GM23248 (cell line): ENCODE data around the gene PPP1R27. TPM values are rescaled to one million over a fixed set of nuclear protein-coding genes. Genes with fewer than 3 reads are reported as not detected.

Source experiments
- DNase-seq: peaks from one replicate; pipeline ENCODE4 v3.0.0-alpha.2; 2015
- H2AFZ ChIP-seq: fragments of 200-600 bp; sonication (generic); 2 replicates; pipeline ENCODE4 v1.6.1; 2016; ENCODE audit warnings: antibody characterized with exemption
- H3F3A ChIP-seq: fragments of 200-600 bp; sonication (generic); 2 replicates; pipeline ENCODE4 v1.6.1; 2016; ENCODE audit warnings: mild to moderate bottlenecking, antibody characterized with exemption, mixed run types; ENCODE audit not compliant: insufficient read depth
- H3K27ac ChIP-seq: fragments of 200-600 bp; sonication (generic); 2 replicates; pipeline ENCODE4 v1.5.1; 2016; ENCODE audit warnings: mild to moderate bottlenecking
- H3K27me3 ChIP-seq: fragments of 200-600 bp; sonication (generic); replicated peaks from 2 replicates; pipeline ENCODE4 v1.6.1; 2016; ENCODE audit warnings: mild to moderate bottlenecking; ENCODE audit not compliant: insufficient read depth
- H3K36me3 ChIP-seq: fragments of 200-600 bp; sonication (generic); 2 replicates; pipeline ENCODE4 v1.6.1; 2016; ENCODE audit warnings: low read depth, mild to moderate bottlenecking
- H3K4me1 ChIP-seq: fragments of 200-600 bp; sonication (generic); 2 replicates; pipeline ENCODE4 v1.6.1; 2016; ENCODE audit warnings: mild to moderate bottlenecking; ENCODE audit not compliant: insufficient read depth
- H3K4me2 ChIP-seq: fragments of 200-600 bp; sonication (generic); one replicate; pipeline ENCODE4 v1.6.1; 2016; ENCODE audit warnings: mild to moderate bottlenecking; ENCODE audit not compliant: unreplicated experiment
- H3K4me3 ChIP-seq: fragments of 200-600 bp; sonication (generic); 2 replicates; pipeline ENCODE4 v1.5.1; 2016; ENCODE audit warnings: mild to moderate bottlenecking
- H3K79me2 ChIP-seq: fragments of 200-600 bp; sonication (generic); 2 replicates; pipeline ENCODE4 v1.6.1; 2016; ENCODE audit warnings: mild to moderate bottlenecking; ENCODE audit not compliant: insufficient read depth
- H3K9ac ChIP-seq: fragments of 200-600 bp; sonication (generic); 2 replicates; pipeline ENCODE4 v1.6.1; 2016; ENCODE audit warnings: mild to moderate bottlenecking
- H3K9me2 ChIP-seq: fragments of 200-600 bp; sonication (generic); 2 replicates; pipeline ENCODE4 v1.6.1; 2016; ENCODE audit warnings: mixed run types, mild to moderate bottlenecking, moderate library complexity; ENCODE audit not compliant: insufficient read depth
- H3K9me3 ChIP-seq: fragments of 200-600 bp; sonication (generic); one replicate; pipeline ENCODE4 v1.6.1; 2017; ENCODE audit warnings: low read depth
- H4K20me1 ChIP-seq: fragments of 200-600 bp; sonication (generic); 2 replicates; pipeline ENCODE4 v1.6.0; 2016; ENCODE audit not compliant: insufficient read depth
- EZH2 ChIP-seq: fragments of 200-600 bp; sonication (generic); IDR thresholded peaks from 2 replicates; pipeline ENCODE4 v1.6.1; 2018; ENCODE audit warnings: antibody characterized with exemption, mild to moderate bottlenecking; ENCODE audit not compliant: insufficient read depth, poor library complexity, severe bottlenecking
- EZH2phosphoT487 ChIP-seq: fragments of 200-600 bp; sonication (generic); IDR thresholded peaks from 2 replicates; pipeline ENCODE4 v1.6.1; 2018; ENCODE audit warnings: antibody characterized with exemption, moderate library complexity, mild to moderate bottlenecking, low read depth; ENCODE audit not compliant: insufficient read depth
- WGBS, 2 experiments: methylation state at CpG; one replicate each; pipeline ENCODE4 v1.1.6; 2015 to 2017; ENCODE audit warnings: low lambda C conversion rate in 2 of 2, low coverage in 1 of 2; ENCODE audit errors: missing lambda C conversion rate in 2 of 2; 5-methylcytosine and 5-hydroxymethylcytosine counted together
- in situ Hi-C: fragments of 300-500 bp; cut with MboI; formaldehyde crosslinking; loops from 2 replicates; pipeline ENCODE4 v1.15.0; 2020
- polyA plus RNA-seq: library from polyadenylated mRNA; unstranded; fragments of >200 nt; fragmentation: Nextera tagmentation; extraction: Ambion mirVana; gene quantifications from 2 replicates; pipeline ENCODE4 v1.2.1, GENCODE V29; 2016
- total RNA-seq: library from RNA; depleted of rRNA; stranded (reverse); fragments of >200 nt; shearing (Covaris generic); gene quantifications from 2 replicates; pipeline ENCODE4 v1.2.3, GENCODE V29; 2014

PPP1R27 gene
- total and polyA plus RNA-seq, 2 experiments from 2014 or later: not detected

DNA sequence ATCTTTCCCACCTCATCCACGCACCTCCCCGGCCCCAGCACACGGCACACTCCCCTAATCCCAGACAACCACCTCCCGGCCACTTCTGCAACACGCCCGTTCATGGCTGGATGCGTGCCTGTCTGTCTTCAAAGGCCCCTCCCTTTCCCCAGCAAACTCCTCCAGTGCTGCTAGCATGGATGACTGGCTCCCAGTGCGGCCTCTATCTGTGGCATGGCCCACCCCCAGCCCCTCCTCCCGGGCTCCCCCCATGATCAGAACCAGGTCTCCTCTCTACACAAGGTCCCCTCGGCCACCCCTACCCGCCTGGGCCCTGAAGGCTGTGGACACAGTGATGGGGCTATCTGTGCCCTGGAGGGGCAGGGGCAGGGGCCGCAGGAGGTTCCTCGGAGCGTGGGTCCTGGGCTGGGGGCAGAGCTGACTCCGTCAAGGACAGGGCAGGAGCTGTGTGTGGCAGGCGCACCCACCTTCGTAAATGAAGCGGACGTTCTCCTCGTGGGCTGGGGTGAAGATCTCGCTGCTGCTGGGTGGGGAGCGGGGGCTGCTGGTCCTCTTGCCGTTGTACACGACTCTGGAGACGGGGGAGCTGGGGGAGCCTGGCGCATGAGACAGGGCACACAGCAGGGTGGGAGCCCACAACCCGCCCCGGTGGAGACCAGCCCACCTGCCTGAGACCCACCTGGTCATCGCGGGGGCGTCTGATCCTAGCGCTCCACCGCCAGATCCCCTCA lies 10.9 kb downstream of the PPP1R27 start:
- no peak overlapping the region for H2AFZ ChIP-seq
- peaks cover 18% of the 10 kb centered on the region for H3K79me2 ChIP-seq
- H3K9me2 ChIP-seq: no peaks in the 10 kb centered on the region
- H3K36me3 ChIP-seq: no peaks in the 10 kb centered on the region
- H3K4me3 ChIP-seq: no peak overlapping the region
- H3K4me1 ChIP-seq: no peaks in the 10 kb centered on the region
- no peak overlapping the region for H3K27ac ChIP-seq
- no peak for DNase-seq
- in situ Hi-C loops: no loop called here
- no peak for TF ChIP-seq EZH2phosphoT487
- no peak for TF ChIP-seq EZH2
- no peaks in the 10 kb centered on the region for H3K9me3 ChIP-seq
- WGBS, 2 experiments: 89 to 90% methylated on average over 24 to 33 of the region's 33 CpGs
- H3K27me3 ChIP-seq: no peaks in the 10 kb centered on the region
- no peak overlapping the region for H3K4me2 ChIP-seq
- no peaks in the 10 kb centered on the region for H4K20me1 ChIP-seq
- H3F3A ChIP-seq: no peaks in the 10 kb centered on the region
- H3K9ac ChIP-seq: no peak overlapping the region

DNA sequence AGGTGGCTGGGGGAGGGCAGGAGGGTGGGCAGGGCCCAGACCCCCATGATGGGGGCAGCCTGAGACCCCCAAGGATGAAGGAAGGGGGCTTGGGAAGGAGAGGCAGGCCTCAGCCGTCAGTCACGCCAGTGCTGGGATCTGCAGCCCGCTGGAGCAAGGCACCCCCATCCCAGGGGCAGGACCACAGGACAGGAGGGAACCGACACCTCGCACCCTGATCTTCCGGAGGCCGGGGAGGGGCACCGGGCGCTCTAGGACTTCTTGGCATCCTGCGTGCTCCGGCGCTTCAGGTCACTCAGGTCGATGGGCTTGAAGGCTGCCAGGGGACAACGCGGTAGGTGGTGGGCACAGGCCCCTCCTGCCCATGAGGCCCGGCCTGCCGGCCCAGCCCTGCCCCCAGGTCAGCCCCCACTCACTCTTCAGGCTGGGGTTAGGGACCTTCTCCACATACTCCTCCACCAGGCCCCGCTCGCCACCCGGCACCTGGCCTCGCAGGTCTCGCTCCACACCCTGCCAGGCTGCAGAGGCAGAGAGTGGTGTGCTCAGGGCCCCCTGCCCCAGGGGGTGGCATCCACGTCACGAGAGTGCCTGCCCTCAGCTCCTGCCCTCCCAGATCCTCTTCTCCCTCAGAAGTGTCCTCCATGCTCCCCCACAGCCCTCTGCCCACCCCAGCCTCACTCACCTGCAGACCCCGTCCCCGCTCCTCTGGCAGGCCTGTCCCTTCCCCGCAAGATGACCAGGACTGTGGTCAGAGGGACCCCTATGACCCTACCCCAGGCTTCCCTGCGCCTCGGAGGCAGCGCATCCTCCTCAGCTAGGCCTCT lies 11.6 kb downstream of the PPP1R27 start:
- Histone ChIP-seq H3K4me2 (no peak overlapping the region), H3K4me1 (no peaks in the 10 kb centered on the region), H4K20me1 (no peaks in the 10 kb centered on the region), H3K27me3 (no peaks in the 10 kb centered on the region), H3F3A (no peaks in the 10 kb centered on the region), H3K9me2 (no peaks in the 10 kb centered on the region), H3K4me3 (no peak overlapping the region), H3K36me3 (no peaks in the 10 kb centered on the region), H2AFZ (no peak overlapping the region), H3K9me3 (no peaks in the 10 kb centered on the region), H3K9ac (no peak overlapping the region), H3K79me2 (peaks cover 11% of the 10 kb centered on the region; the same call in 1 of the 2 replicates), H3K27ac (no peak overlapping the region)
- WGBS, 2 experiments: 92 to 93% methylated on average over 21 to 30 of the region's 30 CpGs
- TF ChIP-seq EZH2phosphoT487: no peak
- no peak for TF ChIP-seq EZH2
- in situ Hi-C loops: no loop called here
- no peak for DNase-seq

DNA sequence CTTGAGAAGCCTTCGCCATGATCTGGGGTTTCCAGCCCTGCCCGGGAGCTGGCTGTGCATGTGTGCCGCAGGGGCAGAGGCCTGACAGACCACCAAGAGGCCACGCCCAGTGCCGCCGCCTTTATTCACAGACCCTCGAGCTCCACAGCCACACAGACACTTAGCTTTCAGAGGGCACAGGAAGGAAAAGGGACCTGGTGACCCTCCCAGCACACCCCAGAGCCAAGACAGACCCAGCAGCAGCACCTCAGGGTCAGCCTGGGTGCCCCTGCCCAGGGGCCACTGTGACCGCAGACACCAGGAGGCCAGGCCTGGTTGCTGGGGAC lies 12.6 kb downstream of the PPP1R27 start:
- H3K4me1 ChIP-seq: no peaks in the 10 kb centered on the region
- H3F3A ChIP-seq: no peaks in the 10 kb centered on the region
- H3K4me3 ChIP-seq: no peak overlapping the region
- TF ChIP-seq EZH2 (no peak), EZH2phosphoT487 (no peak)
- H3K27me3 ChIP-seq: no peaks in the 10 kb centered on the region
- H3K79me2 ChIP-seq: peaks cover 2% of the 10 kb centered on the region; the same call in 1 of the 2 replicates
- no peak overlapping the region for H3K4me2 ChIP-seq
- no peak for DNase-seq
- H3K9me3 ChIP-seq: no peaks in the 10 kb centered on the region
- no peak overlapping the region for H3K27ac ChIP-seq
- no peak overlapping the region for H2AFZ ChIP-seq
- 91 to 92% methylated on average over 8 of the region's 8 CpGs for WGBS, 2 experiments
- no peaks in the 10 kb centered on the region for H3K9me2 ChIP-seq
- no peaks in the 10 kb centered on the region for H4K20me1 ChIP-seq
- in situ Hi-C loops: no loop called here
- H3K36me3 ChIP-seq: no peaks in the 10 kb centered on the region
- no peak overlapping the region for H3K9ac ChIP-seq

DNA sequence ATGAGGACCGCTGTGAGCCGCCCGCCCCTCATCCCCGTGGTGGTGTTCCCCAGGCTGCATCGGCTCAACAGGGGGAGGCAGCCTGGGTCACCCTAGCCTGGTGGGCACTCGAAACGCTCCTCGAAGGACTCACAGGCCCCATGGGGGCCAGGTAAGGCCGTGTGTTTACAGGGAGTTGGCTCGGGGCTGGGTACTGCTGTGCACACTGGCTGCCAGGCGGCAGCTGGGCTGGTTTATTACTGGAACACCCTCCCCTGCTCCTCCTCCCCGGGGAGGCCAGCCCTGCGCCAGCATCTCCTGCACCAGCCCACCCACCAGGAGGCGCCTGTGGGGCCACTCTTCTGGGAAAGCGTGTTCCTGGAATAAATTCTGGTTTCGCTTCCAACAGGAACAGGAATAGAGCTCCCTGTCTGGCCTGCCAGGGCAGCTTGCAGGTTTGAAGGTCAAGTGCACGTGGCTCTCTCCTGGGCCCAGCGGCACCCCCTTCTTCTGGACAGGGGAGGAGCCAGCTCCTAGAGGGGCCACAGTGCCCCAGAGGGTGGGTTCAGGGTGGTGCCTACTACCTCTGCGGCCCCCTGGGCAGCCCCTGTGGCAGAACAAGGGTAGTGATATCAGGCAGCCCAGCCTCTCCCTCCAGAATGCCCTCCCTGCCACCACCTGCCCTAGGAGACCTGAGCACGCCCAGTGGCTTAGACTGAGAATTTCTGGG lies 13.1 kb downstream of the PPP1R27 start:
- 39 to 46% methylated on average over 20 of the region's 20 CpGs for WGBS, 2 experiments
- Histone ChIP-seq H3K27me3 (no peaks in the 10 kb centered on the region), H3K27ac (no peak overlapping the region), H3K36me3 (no peaks in the 10 kb centered on the region), H2AFZ (no peak overlapping the region), H3K79me2 (no peaks in the 10 kb centered on the region), H3K4me2 (no peak overlapping the region), H3K9me3 (no peaks in the 10 kb centered on the region), H4K20me1 (no peaks in the 10 kb centered on the region), H3K4me3 (no peak overlapping the region), H3K9me2 (no peaks in the 10 kb centered on the region), H3F3A (no peaks in the 10 kb centered on the region), H3K4me1 (no peaks in the 10 kb centered on the region), H3K9ac (no peak overlapping the region)
- in situ Hi-C loops: no loop called here
- no peak for TF ChIP-seq EZH2
- TF ChIP-seq EZH2phosphoT487: no peak
- DNase-seq: peak; percentile 84
